Measurements from ENCODE around the gene GAPVD1. TPM values are rescaled to one million over a fixed set of nuclear protein-coding genes. Genes with fewer than 3 reads are reported as not detected.

The GAPVD1 gene
- total RNA-seq, 1 experiment from 2014 or later = 53.1 TPM

- ChIA-PET CTCF (interaction anchor here (0.7 to 2.8 kb wide), 3 partner anchors 21 to 589 kb away, joined by 4 to 28 read pairs (median 6); no protein-coding TSS in a partner anchor), POLR2A (interaction anchor here (2.2 kb wide), 1 partner anchor 118 kb away, joined by 4 read pairs; no protein-coding TSS in a partner anchor), RAD21 (ENCODE audit: low non-redundant PET in 1 of 2, low total read pairs in 2 of 2, uncharacterized antibody in 2 of 2, unreplicated experiment in 2 of 2) (no interaction called here)
- Histone ChIP-seq H3K27me3 (ENCODE audit: insufficient read depth, low read length) (no peaks in the 10 kb centered on the region), H2AFZ (ENCODE audit: low read depth, low read length, poor library complexity, severe bottlenecking) (no peak overlapping the region), H3K27ac (ENCODE audit: low read depth, low read length) (no peak overlapping the region), H3K9me2 (ENCODE audit: insufficient read depth) (no peaks in the 10 kb centered on the region), H3K4me1 (ENCODE audit: control insufficient read depth in 1 of 2, insufficient read depth in 2 of 2, low read length in 2 of 2) (no peaks in the 10 kb centered on the region), H3K4me2 (ENCODE audit: low read length) (no peak overlapping the region), H3K4me3 (replicated peaks in 1 of 2; ENCODE audit: low read depth in 1 of 2, low read length in 2 of 2) (no peak overlapping the region), H3K36me3 (ENCODE audit: control insufficient read depth in 1 of 2, insufficient read depth in 2 of 2, low read length in 2 of 2) (peaks cover 9 to 18% of the 10 kb centered on the region in 2 experiments; a peak in 3 of 4 replicates), H3K9me3 (ENCODE audit: control insufficient read depth in 1 of 2, insufficient read depth in 1 of 2, low read depth in 1 of 2, low read length in 2 of 2) (no peaks in the 10 kb centered on the region), H3K79me2 (ENCODE audit: insufficient read depth, low read length) (no peaks in the 10 kb centered on the region), H3K9ac (ENCODE audit: low read length) (no peak overlapping the region), H4K20me1 (ENCODE audit: insufficient read depth) (no peaks in the 10 kb centered on the region)
- ATAC-seq (no peak), DNase-seq (ENCODE audit: low read depth, low spot score) (no peak)
- TF ChIP-seq FOSL1 (IDR thresholded peaks at IDR 0.05; ENCODE audit: low read depth) (no peak), SP1 (IDR thresholded peaks at IDR 0.05; ENCODE audit: low read depth) (no peak), CEBPB (IDR thresholded peaks at IDR 0.05; ENCODE audit: low read depth) (no peak), POLR2AphosphoS5 (IDR thresholded peaks at IDR 0.05; ENCODE audit: low read depth, low read length) (no peak), EGR1 (IDR thresholded peaks at IDR 0.05; ENCODE audit: low read depth) (no peak), SIN3A (IDR thresholded peaks at IDR 0.05; ENCODE audit: low read depth) (no peak), RAD21 (IDR thresholded peaks at IDR 0.05; ENCODE audit: low read depth) (no peak), POLR2A (IDR thresholded peaks at IDR 0.05; ENCODE audit: borderline replicate concordance, extremely low read depth, insufficient read depth, insufficient read length) (no peak), ZFX (IDR thresholded peaks at IDR 0.05) (no peak)
- no TSS peak for BruUV-seq (replicated peaks)
- intact Hi-C loops (cut with micrococcal nuclease) = loop anchor here (5.0 kb wide), 1 partner anchor 83 kb away; no protein-coding TSS in a partner anchor
Measured at GRCh38 chr9:125360601-125361000, 99.0 kb downstream of the GAPVD1 start.

- Histone ChIP-seq H3K4me3 (replicated peaks in 1 of 2; ENCODE audit: low read depth in 1 of 2, low read length in 2 of 2) (no peak overlapping the region), H3K36me3 (ENCODE audit: control insufficient read depth in 1 of 2, insufficient read depth in 2 of 2, low read length in 2 of 2) (peaks cover 9 to 18% of the 10 kb centered on the region in 2 experiments; a peak in 3 of 4 replicates)
Measured at GRCh38 chr9:125361837-125362531, 100.4 kb downstream of the GAPVD1 start.

More at GRCh38 chr9:125361837-125362531, 100.4 kb downstream of the GAPVD1 start:
- TF ChIP-seq MAX (IDR thresholded peaks at IDR 0.05) (peak; percentile 52), ELF1 (IDR thresholded peaks at IDR 0.05; ENCODE audit: borderline replicate concordance, low read depth) (0 out of 2 replicates have a peak, but pooled peaks have one; percentile 19), TCF7L2 (IDR thresholded peaks at IDR 0.05; ENCODE audit: borderline replicate concordance, extremely low read depth, insufficient read depth, insufficient read length) (no peak), RAD21 (IDR thresholded peaks at IDR 0.05; ENCODE audit: low read depth) (peak; percentile 37), CTCF (IDR thresholded peaks at IDR 0.05 in 2 of 3, conservative IDR thresholded peaks at IDR 0.05 in 1 of 3; ENCODE audit: borderline replicate concordance in 1 of 3, insufficient read depth in 1 of 3, low read depth in 2 of 3, low read length in 2 of 3) (peak in 2 of 3 experiments; percentile 38 to 58; a peak in 3 of 6 replicates)
- ATAC-seq (peak; percentile 69), DNase-seq (ENCODE audit: low read depth, low spot score) (peak; percentile 10)
- Histone ChIP-seq H3K27me3 (ENCODE audit: insufficient read depth, low read length) (no peaks in the 10 kb centered on the region), H3K9me3 (ENCODE audit: control insufficient read depth in 1 of 2, insufficient read depth in 1 of 2, low read depth in 1 of 2, low read length in 2 of 2) (no peaks in the 10 kb centered on the region), H4K20me1 (ENCODE audit: insufficient read depth) (no peaks in the 10 kb centered on the region), H3K9ac (ENCODE audit: low read length) (no peak overlapping the region), H3K79me2 (ENCODE audit: insufficient read depth, low read length) (no peaks in the 10 kb centered on the region), H2AFZ (ENCODE audit: low read depth, low read length, poor library complexity, severe bottlenecking) (no peak overlapping the region), H3K27ac (ENCODE audit: low read depth, low read length) (no peak overlapping the region), H3K4me2 (ENCODE audit: low read length) (no peak overlapping the region), H3K4me1 (ENCODE audit: control insufficient read depth in 1 of 2, insufficient read depth in 2 of 2, low read length in 2 of 2) (no peaks in the 10 kb centered on the region), H3K9me2 (ENCODE audit: insufficient read depth) (no peaks in the 10 kb centered on the region)
- ChIA-PET CTCF (interaction anchor here (0.8 to 2.8 kb wide), 7 partner anchors 10 to 590 kb away, joined by 3 to 28 read pairs (median 5); no protein-coding TSS in a partner anchor), POLR2A (interaction anchor here (0.9 to 2.2 kb wide), 3 partner anchors 119 to 500 kb away, joined by 4 to 9 read pairs (median 6); partner anchors contain the start of genes ARPC5L, HSPA5 and RPL35), RAD21 (ENCODE audit: low non-redundant PET in 1 of 2, low total read pairs in 2 of 2, uncharacterized antibody in 2 of 2, unreplicated experiment in 2 of 2) (no interaction called here)
- no TSS peak for BruUV-seq (replicated peaks)
- intact Hi-C loops (cut with micrococcal nuclease) = loop anchor here (1.0 to 5.0 kb wide), 2 partner anchors 85 to 106 kb away; no protein-coding TSS in a partner anchor
